Measurements from ENCODE around the gene OR13A1. TPM values are rescaled to one million over a fixed set of nuclear protein-coding genes. Genes with fewer than 3 reads are reported as not detected.
"Not testable (repeated sequence)": the region's sequence is repeated elsewhere in the genome, so short reads cannot be mapped to it uniquely, and the experiment has no call there.

OR13A1 gene
- polyA plus RNA-seq, 4 donors, result 0.03 to 0.12 TPM; not detected in 2

- FAIRE-seq, result no peak
- H3K9me3 ChIP-seq (ENCODE audit: control insufficient read depth in 2 of 2, insufficient read depth in 1 of 2, low read depth in 1 of 2, low read length in 1 of 2), result no peaks in the 10 kb centered on the region
- no peak for DNase-seq
- no peak overlapping the region for H3K4me3 ChIP-seq (ENCODE audit: low read depth in 1 of 3, low read length in 3 of 3)
- no peaks in the 10 kb centered on the region for H3K4me1 ChIP-seq (ENCODE audit: control insufficient read depth in 3 of 3, insufficient read depth in 2 of 3, low read depth in 1 of 3, low read length in 2 of 3)
- no peaks in the 10 kb centered on the region for H3K36me3 ChIP-seq (ENCODE audit: control insufficient read depth in 3 of 3, insufficient read depth in 2 of 3, low read depth in 1 of 3, low read length in 3 of 3)
- no peaks in the 10 kb centered on the region for H3K27me3 ChIP-seq (ENCODE audit: control insufficient read depth in 3 of 3, insufficient read depth in 3 of 3, low read length in 3 of 3)
- WGBS, 3 donors, result 53 to 69% (median 60%) methylated on average over 3 of the region's 3 CpGs
- H3K27ac ChIP-seq (ENCODE audit: low read depth in 1 of 3, low read length in 2 of 3), result no peak overlapping the region
Observed at GRCh38 chr10:45302573-45302972, 12.8 kb downstream of the OR13A1 start.

GRCh38 chr10:45298341-45298955 is 17.0 kb downstream of the OR13A1 start:
- not testable (repeated sequence) for H3K9me3 ChIP-seq (ENCODE audit: control insufficient read depth in 2 of 2, insufficient read depth in 1 of 2, low read depth in 1 of 2, low read length in 1 of 2); H3K27me3 ChIP-seq (ENCODE audit: control insufficient read depth in 3 of 3, insufficient read depth in 3 of 3, low read length in 3 of 3); H3K4me3 ChIP-seq (ENCODE audit: low read depth in 1 of 3, low read length in 3 of 3); H3K27ac ChIP-seq (ENCODE audit: low read depth in 1 of 3, low read length in 2 of 3); FAIRE-seq; DNase-seq; H3K4me1 ChIP-seq (ENCODE audit: control insufficient read depth in 3 of 3, insufficient read depth in 2 of 3, low read depth in 1 of 3, low read length in 2 of 3); H3K36me3 ChIP-seq (ENCODE audit: control insufficient read depth in 3 of 3, insufficient read depth in 2 of 3, low read depth in 1 of 3, low read length in 3 of 3)
- 41 to 61% (median 51%) methylated on average over 4 of the region's 4 CpGs for WGBS, 3 donors

GRCh38 chr10:45294681-45295080 is 20.7 kb downstream of the OR13A1 start:
- FAIRE-seq (no peak), DNase-seq (no peak)
- no peak overlapping the region for H3K4me3 ChIP-seq (ENCODE audit: low read depth in 1 of 3, low read length in 3 of 3)
- H3K36me3 ChIP-seq (ENCODE audit: control insufficient read depth in 3 of 3, insufficient read depth in 2 of 3, low read depth in 1 of 3, low read length in 3 of 3), result no peaks in the 10 kb centered on the region
- peaks cover 0 to 3% of the 10 kb centered on the region in 2 donors for H3K9me3 ChIP-seq (ENCODE audit: control insufficient read depth in 2 of 2, insufficient read depth in 1 of 2, low read depth in 1 of 2, low read length in 1 of 2)
- WGBS, 3 donors, result 43 to 78% (median 70%) methylated on average over 2 of the region's 2 CpGs
- H3K27me3 ChIP-seq (ENCODE audit: control insufficient read depth in 3 of 3, insufficient read depth in 3 of 3, low read length in 3 of 3), result no peaks in the 10 kb centered on the region
- no peaks in the 10 kb centered on the region for H3K4me1 ChIP-seq (ENCODE audit: control insufficient read depth in 3 of 3, insufficient read depth in 2 of 3, low read depth in 1 of 3, low read length in 2 of 3)
- H3K27ac ChIP-seq (ENCODE audit: low read depth in 1 of 3, low read length in 2 of 3), result no peak overlapping the region

- H3K27ac ChIP-seq (ENCODE audit: low read depth in 1 of 3, low read length in 2 of 3), result no peak overlapping the region
- FAIRE-seq (no peak), DNase-seq (no peak)
- no peaks in the 10 kb centered on the region for H3K36me3 ChIP-seq (ENCODE audit: control insufficient read depth in 3 of 3, insufficient read depth in 2 of 3, low read depth in 1 of 3, low read length in 3 of 3)
- 69 to 94% (median 83%) methylated on average over 1 of the region's 1 CpG for WGBS, 3 donors
- no peak overlapping the region for H3K4me3 ChIP-seq (ENCODE audit: low read depth in 1 of 3, low read length in 3 of 3)
- no peaks in the 10 kb centered on the region for H3K4me1 ChIP-seq (ENCODE audit: control insufficient read depth in 3 of 3, insufficient read depth in 2 of 3, low read depth in 1 of 3, low read length in 2 of 3)
- peaks cover 0 to 8% of the 10 kb centered on the region in 2 donors for H3K9me3 ChIP-seq (ENCODE audit: control insufficient read depth in 2 of 2, insufficient read depth in 1 of 2, low read depth in 1 of 2, low read length in 1 of 2)
- H3K27me3 ChIP-seq (ENCODE audit: control insufficient read depth in 3 of 3, insufficient read depth in 3 of 3, low read length in 3 of 3), result peaks cover 0 to 2% (median 0%) of the 10 kb centered on the region in 3 donors
Observed at GRCh38 chr10:45286980-45287379, 28.4 kb downstream of the OR13A1 start.

- no peak for FAIRE-seq
- no peak overlapping the region for H3K27ac ChIP-seq (ENCODE audit: low read depth in 1 of 3, low read length in 2 of 3)
- peaks cover 0 to 3% (median 0%) of the 10 kb centered on the region in 3 donors for H3K4me1 ChIP-seq (ENCODE audit: control insufficient read depth in 3 of 3, insufficient read depth in 2 of 3, low read depth in 1 of 3, low read length in 2 of 3)
Observed at GRCh38 chr10:45282061-45282460, 33.3 kb downstream of the OR13A1 start.

GRCh38 chr10:45280113-45280760 is 35.2 kb downstream of the OR13A1 start:
- DNase-seq, result peak in 1 of 2 donors; percentile 11
- no peak overlapping the region for H3K27ac ChIP-seq (ENCODE audit: low read depth in 1 of 3, low read length in 2 of 3)
- H3K36me3 ChIP-seq (ENCODE audit: control insufficient read depth in 3 of 3, insufficient read depth in 2 of 3, low read depth in 1 of 3, low read length in 3 of 3), result no peaks in the 10 kb centered on the region
- H3K4me3 ChIP-seq (ENCODE audit: low read depth in 1 of 3, low read length in 3 of 3), result no peak overlapping the region
- peaks cover 0 to 2% (median 0%) of the 10 kb centered on the region in 3 donors for H3K27me3 ChIP-seq (ENCODE audit: control insufficient read depth in 3 of 3, insufficient read depth in 3 of 3, low read length in 3 of 3)
- H3K4me1 ChIP-seq (ENCODE audit: control insufficient read depth in 3 of 3, insufficient read depth in 2 of 3, low read depth in 1 of 3, low read length in 2 of 3), result peaks cover 0 to 3% (median 0%) of the 10 kb centered on the region in 3 donors
- FAIRE-seq, result no peak
- no peaks in the 10 kb centered on the region for H3K9me3 ChIP-seq (ENCODE audit: control insufficient read depth in 2 of 2, insufficient read depth in 1 of 2, low read depth in 1 of 2, low read length in 1 of 2)
- WGBS, 3 donors, result 14 to 40% (median 23%) methylated on average over 3 of the region's 3 CpGs

More at GRCh38 chr10:45282061-45282460, 33.3 kb downstream of the OR13A1 start:
- Histone ChIP-seq H3K9me3 (ENCODE audit: control insufficient read depth in 2 of 2, insufficient read depth in 1 of 2, low read depth in 1 of 2, low read length in 1 of 2) (peaks cover 0 to 8% of the 10 kb centered on the region in 2 donors), H3K4me3 (ENCODE audit: low read depth in 1 of 3, low read length in 3 of 3) (no peak overlapping the region), H3K36me3 (ENCODE audit: control insufficient read depth in 3 of 3, insufficient read depth in 2 of 3, low read depth in 1 of 3, low read length in 3 of 3) (no peaks in the 10 kb centered on the region), H3K27me3 (ENCODE audit: control insufficient read depth in 3 of 3, insufficient read depth in 3 of 3, low read length in 3 of 3) (peaks cover 0 to 2% (median 0%) of the 10 kb centered on the region in 3 donors)
- WGBS, 3 donors, result 53 to 70% (median 60%) methylated on average over 4 of the region's 4 CpGs
- no peak for DNase-seq

GRCh38 chr10:45279682-45280081 is 35.7 kb downstream of the OR13A1 start:
- no peaks in the 10 kb centered on the region for H3K27me3 ChIP-seq (ENCODE audit: control insufficient read depth in 3 of 3, insufficient read depth in 3 of 3, low read length in 3 of 3)
- no peaks in the 10 kb centered on the region for H3K9me3 ChIP-seq (ENCODE audit: control insufficient read depth in 2 of 2, insufficient read depth in 1 of 2, low read depth in 1 of 2, low read length in 1 of 2)
- no peaks in the 10 kb centered on the region for H3K36me3 ChIP-seq (ENCODE audit: control insufficient read depth in 3 of 3, insufficient read depth in 2 of 3, low read depth in 1 of 3, low read length in 3 of 3)
- DNase-seq, result no peak
- H3K4me1 ChIP-seq (ENCODE audit: control insufficient read depth in 3 of 3, insufficient read depth in 2 of 3, low read depth in 1 of 3, low read length in 2 of 3), result peaks cover 0 to 3% (median 0%) of the 10 kb centered on the region in 3 donors
- H3K4me3 ChIP-seq (ENCODE audit: low read depth in 1 of 3, low read length in 3 of 3), result no peak overlapping the region
- no peak for FAIRE-seq
- 9 to 62% (median 34%) methylated on average over 1 of the region's 1 CpG for WGBS, 3 donors
- no peak overlapping the region for H3K27ac ChIP-seq (ENCODE audit: low read depth in 1 of 3, low read length in 2 of 3)

GRCh38 chr10:45278860-45279498 is 36.4 kb downstream of the OR13A1 start:
- FAIRE-seq (no peak), DNase-seq (peak in 1 of 2 donors; percentile 9)
- 61 to 80% (median 65%) methylated on average over 6 of the region's 6 CpGs for WGBS, 3 donors
- Histone ChIP-seq H3K36me3 (ENCODE audit: control insufficient read depth in 3 of 3, insufficient read depth in 2 of 3, low read depth in 1 of 3, low read length in 3 of 3) (no peaks in the 10 kb centered on the region), H3K27ac (ENCODE audit: low read depth in 1 of 3, low read length in 2 of 3) (no peak overlapping the region), H3K9me3 (ENCODE audit: control insufficient read depth in 2 of 2, insufficient read depth in 1 of 2, low read depth in 1 of 2, low read length in 1 of 2) (no peaks in the 10 kb centered on the region), H3K27me3 (ENCODE audit: control insufficient read depth in 3 of 3, insufficient read depth in 3 of 3, low read length in 3 of 3) (no peaks in the 10 kb centered on the region), H3K4me1 (ENCODE audit: control insufficient read depth in 3 of 3, insufficient read depth in 2 of 3, low read depth in 1 of 3, low read length in 2 of 3) (peaks cover 0 to 3% (median 0%) of the 10 kb centered on the region in 3 donors), H3K4me3 (ENCODE audit: low read depth in 1 of 3, low read length in 3 of 3) (no peak overlapping the region)

Data from small intestine (tissue), 7 donors.